SK-N-MC (cell line): ENCODE measurements around the gene ANKRD18A.

Experiments
- EZH2 ChIP-seq: fragments of 200-600 bp; sonication (generic); IDR thresholded peaks from one replicate; pipeline ENCODE4 v1.6.1; 2017; ENCODE audit warnings: antibody characterized with exemption
- POLR2AphosphoS5 ChIP-seq: IDR thresholded peaks from 2 replicates; pipeline ENCODE4 v1.6.1; 2012; ENCODE audit warnings: mild to moderate bottlenecking, low read depth, low read length, borderline replicate concordance

GRCh38 chr9:38642951-38643814 is 22.8 kb upstream of the ANKRD18A start:
- TF ChIP-seq POLR2AphosphoS5 (no peak), EZH2 (no peak)
